HepG2 (cell line): ENCODE data around the gene MOG. TPM values are rescaled to one million over a fixed set of nuclear protein-coding genes. Genes with fewer than 3 reads are reported as not detected.
A peak's percentile ranks its signal among the peaks of the same experiment; 100 is the strongest.

Experiments
- ATAC-seq: fragments of 200-7000 bp; cut with Tn5 transposase; 3 replicates; pipeline ENCODE4 v1.9.1; 2020; ENCODE audit warnings: mild to moderate bottlenecking, moderate library complexity
- BruUV-seq: library from RNA; stranded (reverse); fragments of 400-500 nt; replicated peaks from 2 replicates; lab custom pipeline; 2021; lab: Mats Ljungman, UMichigan
- CTCF ChIA-PET: fragments of 300-600 bp; formaldehyde crosslinking; extraction: SDS; loops from one replicate; lab custom pipeline; 2021; ENCODE audit warnings: low total read pairs, inconsistent platforms, low intra/inter-chr PET ratio; lab: Yijun Ruan, JAX
- POLR2A ChIA-PET: fragments of 350-600 bp; sonication (Branson Sonifier 250); formaldehyde crosslinking; loops from one replicate; lab custom pipeline; 2020; ENCODE audit warnings: antibody characterized with exemption, inconsistent platforms; lab: Yijun Ruan, JAX
- DNase-seq: peaks from one replicate; pipeline ENCODE4 v3.0.0-alpha.2; 2015; ENCODE audit warnings: low spot score
- FAIRE-seq: peaks from 3 replicates; lab custom pipeline; 2011; peaks lifted over from hg19 to GRCh38; lab: Jason Lieb, UNC
- H2AFZ ChIP-seq: one replicate; pipeline ENCODE4 v1.6.1; 2011; ENCODE audit warnings: low read length, inconsistent platforms
- H3K27ac ChIP-seq: fragments of 300-600 bp; 3 replicates; pipeline ENCODE4 v1.8.0; 2011; ENCODE audit warnings: mixed run types, mild to moderate bottlenecking, mixed read lengths, low read length, inconsistent platforms; ENCODE audit not compliant: insufficient read depth; ENCODE audit errors: extremely low read length
- H3K27me3 ChIP-seq, 2 experiments: fragments of 200-600 bp in 1 of 2; 2 replicates in 1 of 2; 3 replicates in 1 of 2; pipeline versions ENCODE4 v1.6.0 to v1.8.0; 2011; ENCODE audit warnings: low read length in 2 of 2, mild to moderate bottlenecking in 2 of 2, moderate library complexity in 2 of 2, inconsistent platforms in 1 of 2; ENCODE audit not compliant: insufficient read depth in 2 of 2, control insufficient read depth in 1 of 2
- H3K36me3 ChIP-seq, 2 experiments: fragments of 200-600 bp in 1 of 2; replicated peaks in 1 of 2; 2 replicates in 1 of 2; 3 replicates in 1 of 2; pipeline versions ENCODE4 v1.5.1 to v1.8.0; 2011; ENCODE audit warnings: low read length in 2 of 2, inconsistent platforms in 1 of 2; ENCODE audit not compliant: insufficient read depth in 2 of 2, control insufficient read depth in 1 of 2
- H3K4me1 ChIP-seq: 2 replicates; pipeline ENCODE4 v1.5.1; 2012; ENCODE audit warnings: low read length, inconsistent platforms; ENCODE audit not compliant: insufficient read depth
- H3K4me2 ChIP-seq: 2 replicates; pipeline ENCODE4 v1.6.0; 2011; ENCODE audit warnings: low read depth, low read length, inconsistent platforms
- H3K4me3 ChIP-seq, 3 experiments: fragments of 200-600 bp in 1 of 3; sonication (generic), shearing (Covaris generic) in 1 of 3; replicated peaks in 1 of 3; 2 replicates each; pipeline ENCODE4 v1.5.1; 2011 to 2016; ENCODE audit warnings: low read length in 3 of 3, inconsistent platforms in 2 of 3, low read depth in 2 of 3, mild to moderate bottlenecking in 2 of 3, control low read depth in 1 of 3, mixed read lengths in 1 of 3; ENCODE audit not compliant: insufficient read depth in 1 of 3
- H3K79me2 ChIP-seq: one replicate; pipeline ENCODE4 v1.6.1; 2011; ENCODE audit warnings: low read length, inconsistent platforms; ENCODE audit not compliant: insufficient read depth
- H3K9ac ChIP-seq: 2 replicates; pipeline ENCODE4 v1.6.0; 2011; ENCODE audit warnings: mild to moderate bottlenecking, low read depth, low read length, inconsistent platforms; ENCODE audit not compliant: insufficient read depth
- H3K9me3 ChIP-seq: 2 replicates; pipeline ENCODE4 v1.5.1; 2012; ENCODE audit warnings: mild to moderate bottlenecking, low read length
- H4K20me1 ChIP-seq: 2 replicates; pipeline ENCODE4 v1.6.0; 2011; ENCODE audit warnings: inconsistent platforms, mild to moderate bottlenecking, low read length, moderate library complexity; ENCODE audit not compliant: insufficient read depth
- BORCS8-MEF2B ChIP-seq: sonication (generic); formaldehyde crosslinking; IDR thresholded peaks from 2 replicates; pipeline ENCODE4 v1.8.0; 2022; ENCODE audit warnings: mild to moderate bottlenecking, missing genetic modification reagents
- DZIP1 ChIP-seq: sonication (generic); formaldehyde crosslinking; IDR thresholded peaks from 2 replicates; pipeline ENCODE4 v1.5.0; 2020; ENCODE audit warnings: mild to moderate bottlenecking, missing genetic modification reagents
- FIP1L1 ChIP-seq: fragments of 200-400 bp; formaldehyde crosslinking; IDR thresholded peaks from 2 replicates; pipeline ENCODE4 v1.6.1; 2018; ENCODE audit warnings: low read depth, mild to moderate bottlenecking, low read length, moderate library complexity, borderline replicate concordance; ENCODE audit not compliant: insufficient read depth
- GLMP ChIP-seq: sonication (generic); formaldehyde crosslinking; IDR thresholded peaks from 2 replicates; pipeline ENCODE4 v1.9.0; 2021; ENCODE audit warnings: missing genetic modification reagents, mild to moderate bottlenecking, borderline replicate concordance
- GTF2F1 ChIP-seq: fragments of 150-350 bp; IDR thresholded peaks from 2 replicates; pipeline ENCODE4 v1.6.1; 2014; ENCODE audit warnings: low read length
- HMGXB4 ChIP-seq, 2 experiments: sonication (generic) in 1 of 2; formaldehyde crosslinking in 1 of 2; IDR thresholded peaks; 2 replicates each; pipeline versions ENCODE4 v1.4.0 to v1.6.1; 2018 to 2020; ENCODE audit warnings: missing genetic modification reagents in 2 of 2, borderline replicate concordance in 1 of 2, low read depth in 1 of 2, mild to moderate bottlenecking in 1 of 2, missing biosample characterization in 1 of 2
- HNRNPLL ChIP-seq: fragments of 200-400 bp; formaldehyde crosslinking; IDR thresholded peaks from 2 replicates; pipeline ENCODE4 v1.6.1; 2017; ENCODE audit warnings: mild to moderate bottlenecking, low read depth, low read length; ENCODE audit not compliant: poor library complexity, severe bottlenecking
- IRF2 ChIP-seq: IDR thresholded peaks from 2 replicates; pipeline ENCODE4 v1.6.1; 2018; ENCODE audit warnings: missing genetic modification reagents, missing compliant biosample characterization
- ISL2 ChIP-seq: sonication (generic); formaldehyde crosslinking; IDR thresholded peaks from 2 replicates; pipeline ENCODE4 v1.5.0; 2020; ENCODE audit warnings: missing genetic modification reagents
- RNF2 ChIP-seq: fragments of 450-650 bp; conservative IDR thresholded peaks from 2 replicates; pipeline ENCODE4 v1.6.1; 2016; ENCODE audit warnings: low read depth
- TARDBP ChIP-seq: sonication (generic); formaldehyde crosslinking; IDR thresholded peaks from 2 replicates; pipeline ENCODE4 v1.8.0; 2022; ENCODE audit warnings: mild to moderate bottlenecking, missing genetic modification reagents
- TFAP4 ChIP-seq: sonication (generic); IDR thresholded peaks from 2 replicates; pipeline ENCODE4 v1.6.1; 2016; ENCODE audit warnings: low read depth, borderline replicate concordance
- ZFP36L1 ChIP-seq: sonication (generic); formaldehyde crosslinking; IDR thresholded peaks from 2 replicates; pipeline ENCODE4 v1.8.0; 2022; ENCODE audit warnings: mild to moderate bottlenecking, missing genetic modification reagents, moderate library complexity
- ZKSCAN8 ChIP-seq: IDR thresholded peaks from 2 replicates; pipeline ENCODE4 v1.6.1; 2016; ENCODE audit warnings: borderline replicate concordance, missing genetic modification reagents, missing compliant biosample characterization
- ZNF136 ChIP-seq: sonication (generic); formaldehyde crosslinking; IDR thresholded peaks from 2 replicates; pipeline ENCODE4 v1.8.1; 2022; ENCODE audit warnings: low read depth, mild to moderate bottlenecking, moderate library complexity, missing genetic modification reagents
- ZNF543 ChIP-seq: sonication (generic); formaldehyde crosslinking; IDR thresholded peaks from 2 replicates; pipeline ENCODE4 v1.4.0; 2020; ENCODE audit warnings: mild to moderate bottlenecking, missing genetic modification reagents
- WGBS: methylation state at CpG from one replicate; pipeline ENCODE4 v1.1.6; 2017; ENCODE audit warnings: low lambda C conversion rate; 5-methylcytosine and 5-hydroxymethylcytosine counted together
- in situ Hi-C: cut with HindIII; loops from 2 replicates; pipeline ENCODE4 v1.10.0; 2017; ENCODE audit warnings: low pct_unique_long_range_greater_than_20kb; ENCODE audit not compliant: extremely low pct_ligation_motif_present
- intact Hi-C: fragments of 100-400 bp; cut with micrococcal nuclease; formaldehyde crosslinking; loops from one replicate; pipeline ENCODE4 v1.10.0; 2022; ENCODE audit not compliant: unreplicated experiment
- polyA plus RNA-seq, 8 experiments: library from polyadenylated mRNA; depleted of rRNA in 3 of 8; stranded (reverse) in 7 of 8; unstranded in 1 of 8; fragments of >200 nt; fragmentation: Illumina TruSeq in 4 of 8; extraction: Trizol in 4 of 8; gene quantifications; 2 replicates each; pipeline versions ENCODE4 v1.2.1 to v1.2.3, GENCODE V29; 2011 to 2016; ENCODE audit warnings: low read depth in 4 of 8, missing spikeins in 1 of 8, mixed read lengths in 1 of 8; ENCODE audit not compliant: insufficient read depth in 1 of 8
- total RNA-seq, 5 experiments: library from RNA; depleted of rRNA; stranded (reverse); fragments of >200 nt; fragmentation: Illumina TruSeq; extraction: Trizol; gene quantifications; 2 replicates each; pipeline ENCODE4 v1.2.3, GENCODE V29; 2016; ENCODE audit warnings: low read depth in 1 of 5

The MOG gene
- total and polyA plus RNA-seq, 2 of the 13 experiments (the other 11 are each of a cell fraction or from before 2014, with no cell fraction given), result not detected

GRCh38 chr6:29611426-29611825, 45.5 kb upstream of the MOG start (continued):
- TF ChIP-seq HMGXB4 (CRISPR knock-in tag; IDR thresholded peaks at IDR 0.05; ENCODE audit: borderline replicate concordance in 1 of 2, low read depth in 1 of 2) (no peak), IRF2 (no peak), ISL2 (CRISPR knock-in tag) (no peak), TFAP4 (no peak), GLMP (CRISPR knock-in tag) (no peak), GTF2F1 (no peak), ZNF136 (CRISPR knock-in tag) (no peak)

GRCh38 chr6:29617782-29618554, 38.9 kb upstream of the MOG start:
- Histone ChIP-seq H3K36me3 (no peaks in the 10 kb centered on the region), H3K9ac (no peak overlapping the region), H3K79me2 (no peaks in the 10 kb centered on the region), H2AFZ (no peak overlapping the region), H3K4me1 (no peaks in the 10 kb centered on the region), H3K27me3 (peaks cover 5 to 9% of the 10 kb centered on the region in 2 experiments; a peak in 3 of 5 replicates), H4K20me1 (no peaks in the 10 kb centered on the region), H3K27ac (no peak overlapping the region), H3K4me3 (no peak overlapping the region), H3K9me3 (no peaks in the 10 kb centered on the region), H3K4me2 (no peak overlapping the region)
- 47% methylated on average over 8 of the region's 8 CpGs for WGBS
- ChIA-PET POLR2A (no interaction called here), CTCF (no interaction called here)
- intact Hi-C loops, result no loop called here
- peak; percentile 86 for ATAC-seq
- in situ Hi-C loops, result no loop called here
- no peak for DNase-seq
- no TSS peak for BruUV-seq
- no peak for FAIRE-seq
- TF ChIP-seq DZIP1 (CRISPR knock-in tag), result no peak
- TF ChIP-seq FIP1L1, result no peak
- TF ChIP-seq BORCS8-MEF2B, result no peak
- TF ChIP-seq RNF2, result no peak
- no peak for TF ChIP-seq TARDBP
- TF ChIP-seq ZNF543, result no peak
- no peak for TF ChIP-seq ZKSCAN8 (CRISPR knock-in tag)
- TF ChIP-seq ZFP36L1 (CRISPR knock-in tag), result no peak
- TF ChIP-seq HNRNPLL, result no peak
